Osteocyte (in vitro differentiated cells): ENCODE measurements around the gene PALD1. TPM values are rescaled to one million over a fixed set of nuclear protein-coding genes. Genes with fewer than 3 reads are reported as not detected.

Experiments
- DNase-seq: peaks from one replicate; pipeline ENCODE4 v3.0.0; 2021; ENCODE audit warnings: mixed read lengths; ENCODE audit not compliant: unreplicated experiment; ENCODE audit errors: extremely low spot score
- H3K27ac Mint-ChIP-seq: one replicate; pipeline ENCODE4 v1.8.0; 2021; ENCODE audit warnings: mild to moderate bottlenecking, mixed read lengths; ENCODE audit not compliant: unreplicated experiment
- H3K27me3 Mint-ChIP-seq: one replicate; pipeline ENCODE4 v1.8.0; 2021; ENCODE audit warnings: mixed read lengths; ENCODE audit not compliant: unreplicated experiment
- H3K36me3 Mint-ChIP-seq: one replicate; pipeline ENCODE4 v1.8.0; 2021; ENCODE audit warnings: mixed read lengths; ENCODE audit not compliant: unreplicated experiment
- H3K4me1 Mint-ChIP-seq: one replicate; pipeline ENCODE4 v1.8.0; 2021; ENCODE audit warnings: mixed read lengths; ENCODE audit not compliant: unreplicated experiment
- H3K4me3 Mint-ChIP-seq: one replicate; pipeline ENCODE4 v1.8.0; 2021; ENCODE audit warnings: mild to moderate bottlenecking, moderate library complexity, mixed read lengths; ENCODE audit not compliant: unreplicated experiment
- H3K9me3 Mint-ChIP-seq: one replicate; pipeline ENCODE4 v1.8.0; 2021; ENCODE audit warnings: mixed read lengths; ENCODE audit not compliant: unreplicated experiment
- total RNA-seq: library from RNA; stranded (reverse); gene quantifications from 2 replicates; pipeline ENCODE4 v1.2.1, GENCODE V29; 2021
- TF ChIP-seq, protein P1 (sequence below): fragments of 200-600 bp; sonication (generic); IDR thresholded peaks from 2 replicates; pipeline ENCODE4 v1.5.0; 2021; ENCODE audit warnings: antibody characterized with exemption, mild to moderate bottlenecking, moderate library complexity

PALD1 gene
- total RNA-seq, 1 donor from 2014 or later = 3.1 TPM

DNA sequence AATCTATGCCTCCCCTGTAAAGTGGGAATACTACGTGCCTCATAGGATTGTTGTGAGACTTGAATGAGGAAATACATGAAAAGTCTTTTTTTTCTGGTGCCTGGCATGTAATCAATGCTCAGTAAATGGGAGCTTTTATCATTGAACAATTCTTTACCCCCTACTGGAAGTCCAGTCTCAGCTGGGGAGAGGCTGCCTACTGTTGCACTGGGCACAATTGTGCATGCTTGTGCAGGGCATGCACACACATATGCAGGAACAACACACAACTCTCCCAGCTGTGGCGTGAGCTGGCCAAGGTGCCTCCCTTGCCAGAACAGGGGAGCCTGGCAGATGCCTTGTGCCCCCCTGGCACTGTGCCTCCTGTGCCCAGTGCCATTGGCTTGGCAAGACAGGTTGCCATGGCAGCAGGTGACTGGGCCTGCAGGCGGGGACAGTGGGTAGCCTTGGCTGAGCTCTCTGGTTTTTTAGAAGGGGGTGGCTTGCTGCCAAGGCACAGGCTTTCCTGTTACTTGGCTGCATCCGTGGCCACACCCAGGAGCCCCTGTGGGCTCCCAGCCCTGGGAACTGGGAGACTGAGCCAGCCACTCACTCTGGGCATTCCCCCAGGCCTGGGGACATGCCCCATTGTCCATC lies 16.1 kb upstream of the PALD1 start:
- TF ChIP-seq, protein P1, sequence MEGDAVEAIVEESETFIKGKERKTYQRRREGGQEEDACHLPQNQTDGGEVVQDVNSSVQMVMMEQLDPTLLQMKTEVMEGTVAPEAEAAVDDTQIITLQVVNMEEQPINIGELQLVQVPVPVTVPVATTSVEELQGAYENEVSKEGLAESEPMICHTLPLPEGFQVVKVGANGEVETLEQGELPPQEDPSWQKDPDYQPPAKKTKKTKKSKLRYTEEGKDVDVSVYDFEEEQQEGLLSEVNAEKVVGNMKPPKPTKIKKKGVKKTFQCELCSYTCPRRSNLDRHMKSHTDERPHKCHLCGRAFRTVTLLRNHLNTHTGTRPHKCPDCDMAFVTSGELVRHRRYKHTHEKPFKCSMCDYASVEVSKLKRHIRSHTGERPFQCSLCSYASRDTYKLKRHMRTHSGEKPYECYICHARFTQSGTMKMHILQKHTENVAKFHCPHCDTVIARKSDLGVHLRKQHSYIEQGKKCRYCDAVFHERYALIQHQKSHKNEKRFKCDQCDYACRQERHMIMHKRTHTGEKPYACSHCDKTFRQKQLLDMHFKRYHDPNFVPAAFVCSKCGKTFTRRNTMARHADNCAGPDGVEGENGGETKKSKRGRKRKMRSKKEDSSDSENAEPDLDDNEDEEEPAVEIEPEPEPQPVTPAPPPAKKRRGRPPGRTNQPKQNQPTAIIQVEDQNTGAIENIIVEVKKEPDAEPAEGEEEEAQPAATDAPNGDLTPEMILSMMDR = no peak
- no peaks in the 10 kb centered on the region for H3K36me3 Mint-ChIP-seq
- H3K27ac Mint-ChIP-seq = peak overlapping the region; percentile 23
- peaks cover 4% of the 10 kb centered on the region for H3K27me3 Mint-ChIP-seq
- peaks cover 17% of the 10 kb centered on the region for H3K4me1 Mint-ChIP-seq
- H3K9me3 Mint-ChIP-seq = no peaks in the 10 kb centered on the region
- H3K4me3 Mint-ChIP-seq = no peak overlapping the region
- DNase-seq = no peak

DNA sequence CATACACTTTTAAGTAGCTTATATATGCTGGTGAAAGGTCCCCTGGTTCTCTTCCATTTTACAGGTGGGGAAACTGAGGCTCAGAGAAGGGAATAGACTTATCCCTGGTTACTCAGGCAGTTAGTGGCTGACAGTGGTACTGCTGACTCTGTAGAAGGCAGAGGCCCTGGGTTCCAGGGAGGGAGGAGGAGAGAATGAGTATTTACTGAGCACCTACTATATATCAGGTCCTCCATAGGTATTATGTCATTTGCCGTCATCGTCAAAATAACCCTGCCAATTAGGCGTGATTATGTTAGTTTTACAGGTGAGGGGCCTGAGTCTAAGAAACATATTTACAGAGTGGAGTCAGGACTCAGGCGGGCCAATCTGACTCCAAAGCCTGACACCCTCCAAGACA lies 13.3 kb upstream of the PALD1 start:
- DNase-seq = no peak
- Mint-ChIP-seq H3K9me3 (no peaks in the 10 kb centered on the region), H3K27ac (no peak overlapping the region), H3K4me3 (no peak overlapping the region), H3K36me3 (no peaks in the 10 kb centered on the region), H3K4me1 (peaks cover 12% of the 10 kb centered on the region), H3K27me3 (peaks cover 4% of the 10 kb centered on the region)
- TF ChIP-seq, protein P1 = no peak

DNA sequence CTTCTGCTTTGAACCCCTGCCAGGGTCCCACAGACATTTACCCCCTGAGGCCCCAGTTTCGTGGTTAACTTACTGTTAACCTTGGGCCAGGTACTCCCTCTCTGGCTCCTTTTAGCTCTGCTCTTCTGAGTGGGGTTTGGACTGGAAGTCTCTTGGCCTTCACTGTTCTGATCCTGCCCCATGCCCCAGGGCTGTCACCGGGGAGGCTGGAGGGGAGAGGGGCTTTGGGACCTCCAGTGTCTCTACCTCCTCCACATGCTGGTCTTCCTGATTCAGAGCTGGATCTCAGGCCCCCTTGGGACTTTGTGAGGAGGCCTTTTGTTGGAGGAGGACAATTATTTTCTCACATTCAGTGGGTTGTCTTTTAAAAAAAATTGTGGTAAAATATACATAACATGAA lies 12.7 kb upstream of the PALD1 start:
- Mint-ChIP-seq H3K9me3 (no peaks in the 10 kb centered on the region), H3K27me3 (peaks cover 4% of the 10 kb centered on the region), H3K27ac (no peak overlapping the region), H3K36me3 (no peaks in the 10 kb centered on the region), H3K4me1 (peaks cover 12% of the 10 kb centered on the region), H3K4me3 (no peak overlapping the region)
- TF ChIP-seq, protein P1 = no peak
- no peak for DNase-seq

DNA sequence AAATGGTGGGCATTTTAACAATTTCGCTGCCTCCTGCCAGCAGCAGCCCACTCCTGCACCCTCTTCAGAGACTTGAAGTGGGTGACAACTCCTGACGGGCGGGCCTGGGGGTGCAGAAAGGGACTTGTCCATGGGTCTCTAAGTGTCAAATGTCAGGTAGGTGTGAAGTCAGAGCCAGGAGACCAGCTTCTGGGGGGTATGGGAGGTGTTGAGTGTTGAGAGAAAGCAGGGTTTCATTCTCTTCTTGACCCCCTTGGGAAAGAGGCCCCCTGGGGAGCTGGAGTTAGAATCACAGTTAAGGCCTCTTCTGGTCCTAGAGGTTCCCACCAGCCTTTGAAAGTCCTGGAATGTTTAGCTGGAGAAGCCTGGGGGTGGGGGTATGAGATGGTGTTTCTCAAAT lies 11.6 kb upstream of the PALD1 start:
- Mint-ChIP-seq H3K27me3 (peaks cover 4% of the 10 kb centered on the region), H3K4me3 (no peak overlapping the region), H3K4me1 (peaks cover 9% of the 10 kb centered on the region), H3K27ac (no peak overlapping the region), H3K9me3 (no peaks in the 10 kb centered on the region), H3K36me3 (no peaks in the 10 kb centered on the region)
- DNase-seq = no peak
- TF ChIP-seq, protein P1 = no peak

DNA sequence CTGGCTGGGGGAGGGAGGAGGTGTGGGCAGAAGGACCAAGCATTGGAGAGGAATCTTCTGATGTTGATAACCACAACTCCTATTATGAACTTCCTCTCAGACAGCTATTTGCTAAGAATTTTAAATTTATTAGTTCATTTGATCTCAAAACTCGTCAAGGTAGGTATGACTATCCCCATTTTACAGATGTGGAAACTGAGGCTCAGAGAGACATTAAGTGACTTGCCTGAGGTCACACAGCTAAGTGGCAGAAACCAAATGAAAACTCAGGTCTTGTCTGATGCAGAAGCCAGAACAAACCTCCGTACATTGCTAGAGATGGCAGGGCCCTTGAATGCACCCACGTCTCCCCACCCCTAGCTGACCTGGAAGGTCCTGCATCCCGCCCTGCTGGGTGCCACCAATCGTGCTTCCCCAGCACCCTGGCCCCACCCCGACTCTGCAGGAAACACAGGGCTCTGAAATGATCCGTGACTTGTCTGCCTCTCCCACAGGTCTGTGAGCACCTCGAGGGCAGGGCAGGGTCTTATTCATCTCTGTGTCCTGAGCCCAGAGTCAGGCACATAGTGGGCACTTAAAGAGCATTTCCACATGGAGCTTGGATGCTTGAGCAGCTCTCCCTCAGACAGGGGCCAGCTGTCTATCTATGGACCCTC lies 5.6 kb upstream of the PALD1 start:
- DNase-seq = no peak
- peaks cover 3% of the 10 kb centered on the region for H3K4me1 Mint-ChIP-seq
- H3K27ac Mint-ChIP-seq = no peak overlapping the region
- TF ChIP-seq, protein P1 = no peak
- peaks cover 11% of the 10 kb centered on the region for H3K27me3 Mint-ChIP-seq
- H3K36me3 Mint-ChIP-seq = no peaks in the 10 kb centered on the region
- H3K9me3 Mint-ChIP-seq = no peaks in the 10 kb centered on the region
- no peak overlapping the region for H3K4me3 Mint-ChIP-seq
